Astrocyte (in vitro differentiated cells and primary cell): ENCODE measurements around the gene FGD5.

Source experiments
- CTCF ChIP-seq: IDR thresholded peaks from 2 replicates; pipeline ENCODE4 v1.5.1; 2011; ENCODE audit warnings: low read depth, mild to moderate bottlenecking, inconsistent platforms, low read length, moderate library complexity; ENCODE audit not compliant: insufficient read depth
- EZH2 ChIP-seq: IDR thresholded peaks from 2 replicates; pipeline ENCODE4 v1.6.1; 2012; ENCODE audit warnings: mild to moderate bottlenecking, low read length, inconsistent platforms; ENCODE audit not compliant: insufficient read depth

GRCh38 chr3:14845826-14846225, 27.1 kb downstream of the FGD5 start:
- TF ChIP-seq CTCF: no peak
- no peak for TF ChIP-seq EZH2
